Measurements from ENCODE around the gene ATP6AP2.
A peak's percentile ranks its signal among the peaks of the same experiment; 100 is the strongest.

Gene ATP6AP2

DNA sequence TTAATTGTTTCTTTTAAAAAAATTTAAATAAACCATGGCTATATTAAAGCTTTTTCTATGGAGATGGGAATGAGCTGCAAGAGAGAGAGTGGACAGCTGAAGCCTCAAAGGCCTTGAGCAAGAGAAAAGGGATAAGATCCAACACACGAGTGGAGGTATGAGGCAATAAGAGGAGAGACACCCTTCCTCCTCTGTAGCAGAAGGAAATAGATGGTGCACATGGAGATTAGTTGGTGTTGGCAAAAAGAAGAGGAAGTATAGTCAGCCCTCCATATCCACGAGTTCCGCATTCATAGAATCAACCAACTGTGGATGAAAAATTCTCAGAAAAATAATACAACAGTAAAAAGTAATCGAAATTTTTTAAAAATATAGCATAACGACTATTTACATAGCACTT lies 63.4 kb downstream of the ATP6AP2 start:
- no peak for DNase-seq (ENCODE audit: low spot score)

DNA sequence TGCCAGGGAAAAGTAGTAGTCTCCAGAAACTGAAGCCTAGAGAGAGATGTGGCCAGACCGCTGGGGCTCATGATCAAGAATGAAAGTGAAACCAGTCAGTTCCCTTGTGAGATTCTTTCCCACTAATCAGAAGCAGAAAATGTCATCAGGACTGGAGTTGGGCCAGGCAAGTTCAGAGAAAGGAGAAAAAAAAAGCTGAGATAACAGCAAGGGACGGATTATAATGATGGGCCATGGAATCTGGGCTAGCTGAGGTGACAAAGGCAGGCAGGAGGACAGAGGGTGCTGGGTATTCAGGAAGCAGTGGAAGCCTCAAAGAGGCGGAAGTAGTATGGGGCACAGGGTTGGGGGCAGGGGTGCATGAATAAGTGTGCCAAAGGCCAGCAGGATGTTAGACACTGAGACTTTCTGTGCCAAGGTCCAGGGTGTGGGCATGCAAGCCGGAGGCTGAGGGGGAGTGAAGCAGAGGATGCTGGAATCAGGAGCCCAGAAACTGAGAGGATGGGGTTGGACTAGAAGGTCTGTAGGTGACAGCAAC lies 64.1 kb downstream of the ATP6AP2 start:
- DNase-seq (ENCODE audit: low spot score): no peak

DNA sequence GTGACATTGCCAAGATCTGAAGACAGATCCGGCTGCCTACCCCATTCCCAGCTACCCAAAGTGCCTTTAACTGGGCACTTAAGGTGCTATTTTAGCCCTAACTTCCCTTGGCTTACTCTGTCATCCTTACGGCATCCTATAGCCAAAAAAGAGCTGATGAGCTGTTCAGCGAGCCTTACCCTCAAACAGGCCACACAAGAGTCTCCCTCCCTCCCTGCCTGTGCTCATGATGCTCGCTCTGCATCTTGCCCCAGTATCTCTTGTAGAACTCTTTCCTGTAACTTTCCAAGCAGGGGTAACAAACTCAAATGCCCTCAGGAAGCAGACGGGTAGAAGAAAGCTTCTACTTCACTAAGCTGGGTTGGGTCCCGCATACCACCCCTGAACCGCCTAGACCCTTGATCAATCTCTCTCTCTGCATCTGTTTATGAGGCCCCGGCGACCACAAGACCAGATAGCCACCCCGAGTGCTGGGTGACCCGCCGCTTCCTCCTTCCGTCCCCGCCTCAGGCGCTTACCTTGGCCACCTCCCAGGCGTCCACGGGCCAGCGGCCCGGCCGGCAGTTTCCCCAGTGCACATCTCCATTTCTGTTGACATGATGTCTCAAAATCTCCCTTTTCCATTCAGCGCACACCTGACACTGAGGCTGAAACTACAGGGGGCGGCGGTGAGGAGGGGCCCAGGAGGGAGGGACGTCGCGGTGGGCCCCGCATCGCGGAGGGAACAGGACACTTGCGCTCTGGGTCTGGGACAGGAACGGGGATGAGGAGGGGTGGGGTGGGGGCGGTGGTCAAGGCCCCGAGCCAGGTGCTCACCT lies 65.9 kb downstream of the ATP6AP2 start:
- no peak for DNase-seq (ENCODE audit: low spot score)

GRCh38 chrX:40647307-40648197 lies 66.8 kb downstream of the ATP6AP2 start, which contains the start of gene CXorf38:
Gene CXorf38 (minus strand): TSS chrX:40647561. CDS start chrX:40647520, 41 bp downstream.
- DNase-seq (ENCODE audit: low spot score): peak; percentile 86

DNA sequence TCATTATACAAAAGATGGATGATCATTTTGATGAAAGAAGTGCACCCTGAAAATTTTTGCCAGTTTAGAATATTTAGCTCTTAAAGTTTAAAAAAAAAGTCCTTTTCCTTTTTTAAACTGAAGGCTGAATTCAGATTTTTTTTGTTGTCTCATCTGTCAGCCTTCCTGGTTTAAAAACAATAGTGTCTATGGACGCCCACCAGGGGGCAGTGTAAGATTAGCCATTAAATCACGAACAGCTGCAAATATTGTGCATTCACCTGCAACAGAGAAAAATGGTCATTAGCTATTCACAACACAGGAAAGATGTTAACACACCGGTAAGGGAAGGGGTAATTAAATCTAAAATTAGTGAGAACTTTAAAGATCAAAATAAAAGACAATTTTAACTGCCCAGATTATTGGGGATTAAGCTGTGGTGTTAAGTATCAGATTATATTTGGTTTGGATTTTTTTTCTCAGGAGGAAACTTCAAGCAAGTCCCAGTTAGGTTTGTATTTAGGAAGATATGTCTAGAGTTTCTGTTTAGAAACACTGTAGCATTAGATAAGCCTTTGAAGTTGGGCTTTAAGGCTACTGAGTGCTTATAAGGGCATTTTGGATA lies 71.0 kb downstream of the ATP6AP2 start:
- DNase-seq (ENCODE audit: low spot score): peak; percentile 72

GRCh38 chrX:40652664-40653063 lies 71.9 kb downstream of the ATP6AP2 start:
- no peak for DNase-seq (ENCODE audit: low spot score)

- DNase-seq (ENCODE audit: low spot score): no peak
Observed at GRCh38 chrX:40653535-40653934, 72.8 kb downstream of the ATP6AP2 start.
